A673 (cell line): ENCODE measurements around the gene LRP2. TPM values are rescaled to one million over a fixed set of nuclear protein-coding genes. Genes with fewer than 3 reads are reported as not detected.

Experiments used
- BruUV-seq: library from RNA; stranded (reverse); fragments of 400-500 nt; replicated peaks from 2 replicates; lab custom pipeline; 2021; lab: Mats Ljungman, UMichigan
- CTCF ChIA-PET: fragments of 300-600 bp; sonication (Branson Sonifier 250); formaldehyde crosslinking; loops from one replicate; lab custom pipeline; 2022; ENCODE audit warnings: antibody characterized with exemption; lab: Charles Lee
- POLR2A ChIA-PET: fragments of 300-600 bp; sonication (Branson Sonifier 250); formaldehyde crosslinking; loops from one replicate; lab custom pipeline; 2022; ENCODE audit warnings: antibody characterized with exemption; ENCODE audit not compliant: low non-redundant PET; lab: Charles Lee
- DNase-seq: peaks from one replicate; pipeline ENCODE4 v3.0.0-alpha.2; 2015; ENCODE audit warnings: low spot score
- H3K27ac ChIP-seq: fragments of 200-600 bp; sonication (generic); 2 replicates; pipeline ENCODE4 v1.5.1; 2016; ENCODE audit warnings: mixed run types, low read depth, mild to moderate bottlenecking, mixed read lengths, antibody characterized with exemption, low read length; ENCODE audit not compliant: poor library complexity, severe bottlenecking
- H3K27me3 ChIP-seq: fragments of 200-600 bp; sonication (generic); replicated peaks from 2 replicates; pipeline ENCODE4 v1.6.1; 2017; ENCODE audit warnings: mixed run types, low read depth, mild to moderate bottlenecking, mixed read lengths, antibody characterized with exemption, low read length; ENCODE audit not compliant: insufficient read depth, poor library complexity
- H3K36me3 ChIP-seq: fragments of 200-600 bp; sonication (generic); 2 replicates; pipeline ENCODE4 v1.6.1; 2016; ENCODE audit warnings: mixed run types, mild to moderate bottlenecking, mixed read lengths, antibody characterized with exemption, low read length; ENCODE audit not compliant: insufficient read depth, poor library complexity, severe bottlenecking
- H3K4me1 ChIP-seq: fragments of 200-600 bp; sonication (generic); 2 replicates; pipeline ENCODE4 v1.6.1; 2017; ENCODE audit warnings: mixed run types, mild to moderate bottlenecking, mixed read lengths, antibody characterized with exemption, low read length; ENCODE audit not compliant: insufficient read depth, poor library complexity, severe bottlenecking
- H3K4me3 ChIP-seq: fragments of 200-600 bp; sonication (generic); 2 replicates; pipeline ENCODE4 v1.5.1; 2016; ENCODE audit warnings: low read depth, mixed run types, mild to moderate bottlenecking, mixed read lengths, low read length; ENCODE audit not compliant: poor library complexity, severe bottlenecking
- H3K9me3 ChIP-seq: fragments of 200-600 bp; sonication (generic); 2 replicates; pipeline ENCODE4 v1.6.1; 2016; ENCODE audit warnings: mixed run types, low read depth, mild to moderate bottlenecking, mixed read lengths, antibody characterized with exemption, low read length; ENCODE audit not compliant: poor library complexity, severe bottlenecking
- EZH2 ChIP-seq: fragments of 200-600 bp; sonication (generic); IDR thresholded peaks from 2 replicates; pipeline ENCODE4 v1.6.1; 2017; ENCODE audit warnings: borderline replicate concordance, low read depth, mild to moderate bottlenecking, mixed read lengths, antibody characterized with exemption, low read length; ENCODE audit not compliant: poor library complexity, severe bottlenecking
- intact Hi-C: fragments of 100-400 bp; cut with micrococcal nuclease; formaldehyde crosslinking; loops from one replicate; pipeline ENCODE4 v1.10.0; 2022; ENCODE audit not compliant: unreplicated experiment
- total RNA-seq: library from RNA; stranded (reverse); gene quantifications from 2 replicates; pipeline ENCODE4 v1.2.3, GENCODE V29; 2021
- TF ChIP-seq, protein P1 (sequence below): fragments of 300-800, 200-600 bp; sonication (generic); conservative IDR thresholded peaks from 2 replicates; pipeline ENCODE4 v1.5.1; 2017; ENCODE audit warnings: low read depth, mild to moderate bottlenecking, antibody characterized with exemption, low read length, moderate library complexity, mixed read lengths

Gene LRP2
- total RNA-seq, 1 experiment from 2014 or later: 0.26 TPM

DNA sequence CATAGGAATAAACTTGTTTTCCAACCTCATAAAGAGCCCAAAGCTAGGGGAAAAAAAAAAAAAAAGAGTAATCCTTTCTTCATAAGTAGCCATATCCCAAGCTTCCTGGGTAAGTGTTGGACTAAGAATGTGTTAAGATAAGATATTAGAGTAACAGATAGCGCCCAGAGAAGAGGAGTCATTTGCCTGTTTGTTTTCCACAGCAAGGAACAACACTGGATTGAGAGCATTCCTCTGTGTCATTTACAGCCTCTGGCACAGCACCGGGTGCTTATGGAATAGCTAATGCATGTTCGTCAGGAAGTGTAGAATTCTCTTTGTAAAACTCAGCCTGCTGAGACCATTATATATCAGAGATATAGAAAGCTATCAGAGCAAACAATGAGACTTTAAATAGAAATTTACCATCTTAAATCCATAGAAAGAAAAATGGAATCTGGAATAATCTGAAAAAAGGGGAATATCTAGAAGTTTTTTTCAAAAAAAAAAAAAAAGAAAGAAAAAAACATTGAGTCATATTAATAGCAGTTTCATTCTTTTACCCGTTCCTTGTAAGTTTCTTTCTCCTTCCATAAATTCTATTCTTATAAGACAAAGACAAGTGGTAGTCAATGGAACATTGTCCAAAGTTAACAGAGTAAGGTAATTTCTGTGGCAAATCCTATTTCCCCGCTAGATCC lies 37.6 kb downstream of the LRP2 start:
- Histone ChIP-seq H3K27ac (no peak overlapping the region), H3K36me3 (no peaks in the 10 kb centered on the region), H3K27me3 (peaks cover 45% of the 10 kb centered on the region), H3K9me3 (no peaks in the 10 kb centered on the region), H3K4me1 (no peaks in the 10 kb centered on the region), H3K4me3 (no peak overlapping the region)
- ChIA-PET CTCF (no interaction called here), POLR2A (no interaction called here)
- intact Hi-C loops: no loop called here
- no TSS peak for BruUV-seq
- TF ChIP-seq, protein P1, sequence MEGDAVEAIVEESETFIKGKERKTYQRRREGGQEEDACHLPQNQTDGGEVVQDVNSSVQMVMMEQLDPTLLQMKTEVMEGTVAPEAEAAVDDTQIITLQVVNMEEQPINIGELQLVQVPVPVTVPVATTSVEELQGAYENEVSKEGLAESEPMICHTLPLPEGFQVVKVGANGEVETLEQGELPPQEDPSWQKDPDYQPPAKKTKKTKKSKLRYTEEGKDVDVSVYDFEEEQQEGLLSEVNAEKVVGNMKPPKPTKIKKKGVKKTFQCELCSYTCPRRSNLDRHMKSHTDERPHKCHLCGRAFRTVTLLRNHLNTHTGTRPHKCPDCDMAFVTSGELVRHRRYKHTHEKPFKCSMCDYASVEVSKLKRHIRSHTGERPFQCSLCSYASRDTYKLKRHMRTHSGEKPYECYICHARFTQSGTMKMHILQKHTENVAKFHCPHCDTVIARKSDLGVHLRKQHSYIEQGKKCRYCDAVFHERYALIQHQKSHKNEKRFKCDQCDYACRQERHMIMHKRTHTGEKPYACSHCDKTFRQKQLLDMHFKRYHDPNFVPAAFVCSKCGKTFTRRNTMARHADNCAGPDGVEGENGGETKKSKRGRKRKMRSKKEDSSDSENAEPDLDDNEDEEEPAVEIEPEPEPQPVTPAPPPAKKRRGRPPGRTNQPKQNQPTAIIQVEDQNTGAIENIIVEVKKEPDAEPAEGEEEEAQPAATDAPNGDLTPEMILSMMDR: no peak
- no peak for TF ChIP-seq EZH2
- no peak for DNase-seq

GRCh38 chr2:169323841-169324240 lies 38.5 kb downstream of the LRP2 start:
- H3K4me1 ChIP-seq: no peaks in the 10 kb centered on the region
- H3K36me3 ChIP-seq: no peaks in the 10 kb centered on the region
- TF ChIP-seq, protein P1: no peak
- no peak for TF ChIP-seq EZH2
- no peaks in the 10 kb centered on the region for H3K9me3 ChIP-seq
- H3K27me3 ChIP-seq: peaks cover 45% of the 10 kb centered on the region
- no peak overlapping the region for H3K27ac ChIP-seq
- DNase-seq: no peak
- CTCF ChIA-PET: no interaction called here
- intact Hi-C loops: no loop called here
- POLR2A ChIA-PET: no interaction called here
- H3K4me3 ChIP-seq: no peak overlapping the region
- no TSS peak for BruUV-seq

- POLR2A ChIA-PET: no interaction called here
Measured at GRCh38 chr2:169320561-169320960, 41.8 kb downstream of the LRP2 start.

More at GRCh38 chr2:169320561-169320960, 41.8 kb downstream of the LRP2 start:
- no peaks in the 10 kb centered on the region for H3K9me3 ChIP-seq
- H3K4me3 ChIP-seq: no peak overlapping the region
- H3K27ac ChIP-seq: no peak overlapping the region
- H3K4me1 ChIP-seq: no peaks in the 10 kb centered on the region
- no TSS peak for BruUV-seq
- H3K36me3 ChIP-seq: no peaks in the 10 kb centered on the region
- no peak for DNase-seq
- intact Hi-C loops: no loop called here
- CTCF ChIA-PET: no interaction called here
- no peak for TF ChIP-seq EZH2
- TF ChIP-seq, protein P1: no peak
- peaks cover 57% of the 10 kb centered on the region for H3K27me3 ChIP-seq
